SK-N-SH treated with all-trans-retinoic acid at 6 μM for 48 hours (cell line): Measurements from ENCODE around the gene B4GALT7.
A peak's percentile ranks its signal among the peaks of the same experiment; 100 is the strongest.

ENCODE experiments used
- ATAC-seq: fragments of 200-7000 bp; cut with Tn5 transposase; 3 replicates; pipeline ENCODE4 v1.9.1; 2020; ENCODE audit warnings: mild to moderate bottlenecking, moderate library complexity
- ARNTL ChIP-seq: fragments of 450-650 bp; formaldehyde crosslinking; IDR thresholded peaks from 2 replicates; pipeline ENCODE4 v1.5.0; 2020; ENCODE audit warnings: low read depth, mild to moderate bottlenecking, moderate library complexity, borderline replicate concordance
- BACH2 ChIP-seq: fragments of 250-450 bp; sonication (Bioruptor Pico); IDR thresholded peaks from 2 replicates; pipeline ENCODE4 v1.9.0; 2021; ENCODE audit warnings: mild to moderate bottlenecking, borderline replicate concordance
- CREB5 ChIP-seq: fragments of 250-450 bp; sonication (Bioruptor Pico); IDR thresholded peaks from 2 replicates; pipeline ENCODE4 v1.5.1; 2020; ENCODE audit warnings: low read depth, mild to moderate bottlenecking, moderate library complexity
- CSRNP3 ChIP-seq: fragments of 250-450 bp; sonication (Bioruptor Pico); IDR thresholded peaks from 2 replicates; pipeline ENCODE4 v1.5.1; 2021; ENCODE audit warnings: mild to moderate bottlenecking, moderate library complexity
- GLIS3 ChIP-seq: fragments of 250-450 bp; sonication (Bioruptor Pico); IDR thresholded peaks from 2 replicates; pipeline ENCODE4 v1.5.0; 2020; ENCODE audit warnings: mild to moderate bottlenecking, moderate library complexity
- OSR1 ChIP-seq: fragments of 250-450 bp; sonication (Bioruptor Pico); IDR thresholded peaks from 2 replicates; pipeline ENCODE4 v1.8.0; 2022; ENCODE audit warnings: moderate library complexity, mild to moderate bottlenecking, inconsistent platforms
- PATZ1 ChIP-seq: fragments of 250-450 bp; sonication (Bioruptor Pico); IDR thresholded peaks from 2 replicates; pipeline ENCODE4 v1.8.0; 2020; ENCODE audit warnings: mild to moderate bottlenecking, moderate library complexity, borderline replicate concordance
- PPARA ChIP-seq: fragments of 250-450 bp; sonication (Bioruptor Pico); IDR thresholded peaks from 2 replicates; pipeline ENCODE4 v1.5.0; 2020; ENCODE audit warnings: mild to moderate bottlenecking, borderline replicate concordance
- RARB ChIP-seq: fragments of 250-450 bp; sonication (Bioruptor Pico); IDR thresholded peaks from 2 replicates; pipeline ENCODE4 v1.8.0; 2021; ENCODE audit warnings: mild to moderate bottlenecking, moderate library complexity
- SNAI2 ChIP-seq: fragments of 250-450 bp; sonication (Bioruptor Pico); IDR thresholded peaks from 2 replicates; pipeline ENCODE4 v1.5.0; 2020; ENCODE audit warnings: mild to moderate bottlenecking, moderate library complexity
- TOX ChIP-seq: fragments of 250-450 bp; sonication (Bioruptor Pico); IDR thresholded peaks from 2 replicates; pipeline ENCODE4 v1.8.0; 2021; ENCODE audit warnings: mild to moderate bottlenecking, moderate library complexity, borderline replicate concordance
- TSHZ2 ChIP-seq: fragments of 250-450 bp; sonication (Bioruptor Pico); IDR thresholded peaks from 2 replicates; pipeline ENCODE4 v1.5.0; 2020; ENCODE audit warnings: mild to moderate bottlenecking, moderate library complexity
- ZC3H10 ChIP-seq: fragments of 250-450 bp; sonication (Bioruptor Pico); IDR thresholded peaks from 2 replicates; pipeline ENCODE4 v1.5.1; 2021; ENCODE audit warnings: mild to moderate bottlenecking, moderate library complexity
- ZFP3 ChIP-seq: fragments of 250-450 bp; sonication (Bioruptor Pico); IDR thresholded peaks from 2 replicates; pipeline ENCODE4 v1.5.0; 2020; ENCODE audit warnings: mild to moderate bottlenecking, moderate library complexity
- ZFP30 ChIP-seq: fragments of 450-650 bp; formaldehyde crosslinking; IDR thresholded peaks from 2 replicates; pipeline ENCODE4 v1.5.0; 2022; ENCODE audit warnings: mild to moderate bottlenecking, moderate library complexity
- ZNF565 ChIP-seq: fragments of 450-650 bp; formaldehyde crosslinking; conservative IDR thresholded peaks from 2 replicates; pipeline ENCODE4 v1.5.0; 2020; ENCODE audit warnings: low read depth, mild to moderate bottlenecking, moderate library complexity
- ZNF70 ChIP-seq: fragments of 450-650 bp; formaldehyde crosslinking; IDR thresholded peaks from 2 replicates; pipeline ENCODE4 v1.5.0; 2020; ENCODE audit warnings: mild to moderate bottlenecking, moderate library complexity
- ZNF8 ChIP-seq: fragments of 450-650 bp; formaldehyde crosslinking; IDR thresholded peaks from 2 replicates; pipeline ENCODE4 v1.5.0; 2020; ENCODE audit warnings: mild to moderate bottlenecking, moderate library complexity

Gene B4GALT7

GRCh38 chr5:177606071-177607051 is 6.4 kb downstream of the B4GALT7 start (continued):
- no peak for TF ChIP-seq CSRNP3 (CRISPR knock-in tag)
- TF ChIP-seq ARNTL = no peak
- no peak for TF ChIP-seq ZNF70
- TF ChIP-seq PATZ1 = no peak
- TF ChIP-seq ZC3H10 = no peak
- no peak for TF ChIP-seq BACH2 (CRISPR knock-in tag)
- TF ChIP-seq OSR1 = no peak
- no peak for TF ChIP-seq ZNF565 (CRISPR knock-in tag)

GRCh38 chr5:177607115-177607451 is 7.2 kb downstream of the B4GALT7 start:
- no peak for TF ChIP-seq ZNF8 (CRISPR knock-in tag)
- no peak for TF ChIP-seq GLIS3 (CRISPR knock-in tag)
- TF ChIP-seq ZNF70 = no peak
- no peak for TF ChIP-seq ARNTL
- no peak for TF ChIP-seq TOX (CRISPR knock-in tag)
- no peak for TF ChIP-seq ZFP30 (CRISPR knock-in tag)
- no peak for TF ChIP-seq SNAI2
- no peak for TF ChIP-seq OSR1
- TF ChIP-seq TSHZ2 (CRISPR knock-in tag) = no peak
- no peak for ATAC-seq

- no peak for TF ChIP-seq PPARA (CRISPR knock-in tag)
- no peak for TF ChIP-seq ZFP30 (CRISPR knock-in tag)
- no peak for TF ChIP-seq ZFP3 (CRISPR knock-in tag)
- TF ChIP-seq CREB5 (CRISPR knock-in tag) = no peak
- no peak for TF ChIP-seq BACH2 (CRISPR knock-in tag)
- no peak for TF ChIP-seq PATZ1
- TF ChIP-seq OSR1 = no peak
- TF ChIP-seq TOX (CRISPR knock-in tag) = no peak
- TF ChIP-seq ARNTL = no peak
- no peak for TF ChIP-seq ZNF70
- TF ChIP-seq CSRNP3 (CRISPR knock-in tag) = no peak
- TF ChIP-seq RARB = no peak
- no peak for TF ChIP-seq TSHZ2 (CRISPR knock-in tag)
- TF ChIP-seq GLIS3 (CRISPR knock-in tag) = no peak
- peak; percentile 97 for ATAC-seq
Measured at GRCh38 chr5:177607452-177608192, 7.7 kb downstream of the B4GALT7 start.
